ENCODE results near the gene ADO. TPM values are rescaled to one million over a fixed set of nuclear protein-coding genes. Genes with fewer than 3 reads are reported as not detected.

Gene ADO
- total RNA-seq, 1 donor from 2014 or later: 34.5 TPM

Other genes with a start within 250 kb of the ADO start
- 2.3 and 5.3 TPM in 2 replicates for gene EGR2, start 11.6 kb downstream of the ADO start, total RNA-seq

Data from myocyte (in vitro differentiated cells).